Stimulated activated naive CD8-positive, alpha-beta T cell treated with anti-CD3 and anti-CD28 coated beads, Interleukin-15, amount 100 ng/mL, for 72 hours (primary cell): Measurements from ENCODE around the gene ACADS.
A peak's percentile ranks its signal among the peaks of the same experiment; 100 is the strongest.

Source experiments
- ATAC-seq: fragments of 150-1000 bp; cut with Tn5 transposase; 2 replicates; pipeline ENCODE4 v1.10.0; 2021; ENCODE audit warnings: mild to moderate bottlenecking, moderate library complexity
- DNase-seq, 2 donors: peaks; one replicate each; pipeline ENCODE4 v3.0.0; 2021 to 2022
- H3K27ac Mint-ChIP-seq, 2 donors: one replicate each; pipeline ENCODE4 v1.8.0; 2022; ENCODE audit warnings: mild to moderate bottlenecking in 2 of 2, mixed read lengths in 2 of 2, moderate library complexity in 2 of 2
- H3K27me3 Mint-ChIP-seq: one replicate; pipeline ENCODE4 v1.8.0; 2022; ENCODE audit warnings: mixed read lengths
- H3K4me1 Mint-ChIP-seq: one replicate; pipeline ENCODE4 v1.8.0; 2022; ENCODE audit warnings: mild to moderate bottlenecking, mixed read lengths
- H3K4me3 Mint-ChIP-seq, 2 donors: one replicate each; pipeline ENCODE4 v1.8.0; 2022; ENCODE audit warnings: mild to moderate bottlenecking in 2 of 2, mixed read lengths in 2 of 2, moderate library complexity in 1 of 2
- H3K9me3 Mint-ChIP-seq, 2 donors: one replicate each; pipeline ENCODE4 v1.8.0; 2022; ENCODE audit warnings: mixed read lengths in 2 of 2

Gene ACADS

GRCh38 chr12:120735181-120735580 is 9.6 kb downstream of the ACADS start:
- Mint-ChIP-seq H3K9me3 (no peaks in the 10 kb centered on the region), H3K27ac (no peak overlapping the region), H3K27me3 (no peaks in the 10 kb centered on the region), H3K4me1 (no peaks in the 10 kb centered on the region), H3K4me3 (no peak overlapping the region)
- DNase-seq (no peak), ATAC-seq (no peak)

DNA sequence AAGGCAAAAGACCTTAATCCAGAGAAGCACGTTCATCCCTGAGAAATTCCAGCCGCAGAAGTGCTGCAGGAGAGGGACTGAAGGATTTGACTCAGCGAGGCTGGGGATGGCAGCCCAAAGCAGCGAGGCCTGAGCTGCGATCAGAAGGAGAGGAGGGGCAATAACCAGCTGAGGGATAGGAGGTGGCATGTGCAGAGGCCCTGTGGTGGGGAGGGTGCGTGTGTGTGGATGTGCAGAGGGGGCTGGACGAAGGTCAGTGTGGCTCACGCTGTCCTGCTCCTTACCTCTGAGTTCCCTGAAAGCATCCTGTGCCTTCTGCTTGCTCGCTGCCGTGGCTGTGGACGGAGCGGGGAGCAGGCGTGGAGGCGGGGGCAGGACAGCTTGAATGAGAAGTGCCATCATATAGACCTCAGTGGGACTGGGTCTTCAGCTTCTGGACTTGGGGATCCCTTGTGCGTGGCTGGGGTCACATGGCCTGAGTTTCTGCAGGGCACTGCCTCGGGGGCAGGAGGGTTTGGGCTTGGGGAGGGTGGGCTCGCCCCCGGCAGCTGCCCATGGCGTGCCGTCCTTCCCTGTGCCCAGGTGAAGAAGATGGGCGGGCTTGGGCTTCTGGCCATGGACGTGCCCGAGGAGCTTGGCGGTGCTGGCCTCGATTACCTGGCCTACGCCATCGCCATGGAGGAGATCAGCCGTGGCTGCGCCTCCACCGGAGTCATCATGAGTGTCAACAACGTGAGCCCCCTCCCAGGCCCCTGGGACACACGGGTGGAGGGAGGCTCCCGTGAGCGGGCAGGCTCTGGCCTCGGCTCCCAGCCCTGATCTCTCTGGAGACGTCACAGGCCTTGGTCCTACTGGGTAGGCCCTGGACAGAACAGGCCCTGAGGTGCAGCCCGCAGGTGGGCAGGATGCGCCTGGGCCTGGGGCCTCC is 11.0 kb downstream of the ACADS start:
- Mint-ChIP-seq H3K9me3 (no peaks in the 10 kb centered on the region), H3K4me3 (no peak overlapping the region), H3K4me1 (no peaks in the 10 kb centered on the region), H3K27ac (peak overlapping the region in 1 of 2 donors; percentile 1), H3K27me3 (no peaks in the 10 kb centered on the region)
- peak; percentile 27 for ATAC-seq
- DNase-seq = no peak

DNA sequence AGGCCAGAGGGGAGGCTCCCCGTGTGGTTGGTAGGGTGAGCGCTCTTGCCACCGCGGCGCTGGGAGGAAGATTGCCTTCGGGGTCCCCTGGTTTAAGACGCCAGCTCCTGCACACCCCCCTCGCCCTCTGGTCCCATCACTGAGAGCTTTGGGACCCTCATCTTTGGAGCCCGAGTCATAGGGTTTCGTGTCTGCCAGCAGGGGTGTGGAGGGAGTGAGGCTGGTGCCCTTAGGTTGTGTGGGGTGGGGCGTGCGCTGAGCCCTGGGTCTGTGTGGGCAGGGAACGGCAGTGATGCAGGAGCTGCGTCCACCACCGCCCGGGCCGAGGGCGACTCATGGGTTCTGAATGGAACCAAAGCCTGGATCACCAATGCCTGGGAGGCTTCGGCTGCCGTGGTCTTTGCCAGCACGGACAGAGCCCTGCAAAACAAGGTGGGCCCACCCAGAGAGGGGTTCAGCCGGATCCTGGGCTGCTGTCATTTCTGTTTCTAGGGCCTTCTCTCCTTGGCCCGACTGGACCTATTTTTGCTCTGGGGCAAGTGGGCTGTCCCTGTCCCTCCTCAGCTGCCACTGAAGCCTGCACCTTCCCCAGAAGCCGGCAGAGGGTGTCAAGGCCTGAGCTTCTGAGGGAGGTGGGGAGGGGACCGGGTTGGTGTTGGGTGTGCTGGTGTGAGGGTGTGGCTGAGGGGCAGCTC is 12.1 kb downstream of the ACADS start:
- Mint-ChIP-seq H3K27ac (no peak overlapping the region), H3K27me3 (no peaks in the 10 kb centered on the region), H3K4me1 (no peaks in the 10 kb centered on the region), H3K9me3 (no peaks in the 10 kb centered on the region), H3K4me3 (no peak overlapping the region)
- ATAC-seq (no peak), DNase-seq (no peak)

GRCh38 chr12:120738252-120739030 is 12.8 kb downstream of the ACADS start:
- H3K9me3 Mint-ChIP-seq = no peaks in the 10 kb centered on the region
- H3K4me3 Mint-ChIP-seq = no peak overlapping the region
- H3K27ac Mint-ChIP-seq = no peak overlapping the region
- H3K4me1 Mint-ChIP-seq = no peaks in the 10 kb centered on the region
- DNase-seq (no peak), ATAC-seq (no peak)
- H3K27me3 Mint-ChIP-seq = no peaks in the 10 kb centered on the region

- ATAC-seq (no peak), DNase-seq (no peak)
- H3K9me3 Mint-ChIP-seq = no peaks in the 10 kb centered on the region
- H3K27ac Mint-ChIP-seq = no peak overlapping the region
- no peaks in the 10 kb centered on the region for H3K4me1 Mint-ChIP-seq
- no peaks in the 10 kb centered on the region for H3K27me3 Mint-ChIP-seq
- H3K4me3 Mint-ChIP-seq = no peak overlapping the region
Measured at GRCh38 chr12:120739031-120739762, 13.6 kb downstream of the ACADS start.

DNA sequence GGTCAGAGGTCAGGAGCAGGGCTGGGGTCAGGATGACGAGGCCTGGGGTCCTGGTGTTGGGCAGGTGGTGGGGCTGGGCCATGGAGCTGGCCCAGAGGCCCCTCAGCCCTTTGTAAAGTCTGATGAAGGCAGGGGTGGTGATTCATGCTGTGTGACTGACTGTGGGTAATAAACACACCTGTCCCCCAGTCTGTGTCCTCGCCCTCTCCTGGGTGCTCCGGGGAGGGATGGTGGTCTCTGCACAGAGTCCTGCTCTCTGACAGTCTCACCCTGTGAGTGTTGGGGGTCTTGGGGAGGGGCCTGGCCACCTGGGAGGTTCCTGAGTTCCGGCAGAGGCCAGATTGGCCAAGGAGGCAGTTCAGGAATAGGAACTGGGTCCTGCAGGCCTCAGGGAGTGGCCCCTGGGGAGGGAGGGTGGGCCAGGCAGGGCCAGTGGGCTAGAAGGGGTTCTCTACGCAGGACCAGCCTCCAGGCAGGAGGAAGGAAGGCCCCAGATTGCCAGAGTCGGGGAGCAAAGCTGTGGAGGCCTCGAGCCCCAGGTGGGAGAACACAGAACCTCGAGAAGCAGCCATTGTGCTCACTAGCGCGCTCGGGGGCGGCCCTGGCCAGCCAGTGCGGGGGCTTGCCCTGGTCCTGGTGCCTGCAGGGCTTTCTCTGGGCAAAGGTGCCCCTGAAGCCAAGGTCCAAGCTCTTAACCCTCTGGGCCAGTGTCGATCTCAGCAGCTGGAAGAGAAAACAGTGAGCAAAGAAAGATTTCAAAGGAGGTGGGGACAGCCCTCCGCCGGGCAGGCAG is 14.4 kb downstream of the ACADS start:
- ATAC-seq (no peak), DNase-seq (no peak)
- no peaks in the 10 kb centered on the region for H3K9me3 Mint-ChIP-seq
- no peaks in the 10 kb centered on the region for H3K27me3 Mint-ChIP-seq
- H3K4me1 Mint-ChIP-seq = no peaks in the 10 kb centered on the region
- no peak overlapping the region for H3K4me3 Mint-ChIP-seq
- H3K27ac Mint-ChIP-seq = peak overlapping the region in 1 of 2 donors; percentile 78

DNA sequence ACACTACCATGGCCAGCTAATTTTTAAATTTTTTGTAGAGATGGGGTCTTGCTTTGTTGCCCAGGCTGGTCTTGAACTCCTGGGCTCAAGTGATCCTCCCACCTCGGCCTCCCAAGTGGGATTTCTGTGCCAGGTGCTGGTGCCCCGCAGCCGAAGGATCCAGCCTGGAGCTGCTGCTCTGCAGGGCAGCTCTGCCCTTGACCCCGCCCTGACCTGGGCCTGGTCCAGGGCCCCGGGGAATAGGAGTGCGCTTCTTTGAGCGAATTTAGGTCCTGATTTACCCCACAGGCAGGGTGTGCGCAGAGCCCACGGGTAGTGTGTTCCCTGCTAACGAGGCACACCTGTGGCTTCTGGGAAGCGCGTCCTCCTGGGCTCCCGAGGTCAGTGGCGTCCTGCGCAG is 15.2 kb downstream of the ACADS start:
- H3K27ac Mint-ChIP-seq = no peak overlapping the region
- no peaks in the 10 kb centered on the region for H3K27me3 Mint-ChIP-seq
- no peaks in the 10 kb centered on the region for H3K4me1 Mint-ChIP-seq
- H3K4me3 Mint-ChIP-seq = no peak overlapping the region
- DNase-seq (no peak), ATAC-seq (no peak)
- H3K9me3 Mint-ChIP-seq = no peaks in the 10 kb centered on the region

DNA sequence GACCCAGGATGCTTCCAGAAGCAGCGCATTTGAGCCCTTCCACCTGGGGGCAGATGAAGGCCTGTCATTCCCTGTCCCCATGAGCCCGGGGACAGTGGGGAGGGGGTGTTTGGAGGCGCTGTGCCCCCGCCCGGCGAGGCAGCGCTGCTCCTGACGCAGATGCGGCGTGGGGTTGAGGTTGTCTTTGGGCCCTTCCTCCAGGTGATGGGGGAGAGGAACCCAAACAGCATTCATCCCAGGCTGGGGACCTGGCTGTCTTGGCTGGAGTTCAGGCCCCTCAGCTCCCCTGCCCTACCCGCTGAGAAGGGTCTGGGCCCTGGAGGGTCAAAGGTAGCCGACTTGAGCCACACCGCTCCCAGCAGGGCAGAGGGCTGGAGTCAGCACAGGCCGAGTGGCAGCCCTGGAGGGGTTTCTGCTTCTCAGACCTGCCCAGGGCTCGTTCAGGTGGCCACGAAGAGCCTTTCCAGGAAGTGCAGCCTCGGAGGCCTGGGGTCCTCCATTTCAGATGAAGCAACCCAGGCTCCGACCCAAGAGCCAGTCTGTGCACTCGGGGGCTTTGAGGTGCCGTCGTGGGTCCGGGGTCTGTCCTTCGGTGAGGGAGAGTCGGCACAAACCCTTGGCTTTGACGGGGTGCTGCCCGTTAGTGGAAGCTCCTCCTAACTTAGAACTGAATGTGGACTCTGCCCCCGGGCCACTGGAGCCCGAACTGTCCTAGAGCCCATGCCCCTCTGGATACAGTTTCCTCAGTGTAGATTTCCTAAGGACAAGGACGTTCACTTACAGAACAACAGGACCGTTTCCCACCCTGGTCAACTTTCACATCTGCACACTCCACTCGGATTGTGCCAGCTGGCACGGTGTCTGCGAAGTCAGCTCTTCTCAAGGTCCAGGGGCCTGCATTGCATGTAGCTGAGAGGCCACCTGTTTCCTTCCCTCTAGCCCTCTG is 16.1 kb downstream of the ACADS start:
- Mint-ChIP-seq H3K4me3 (no peak overlapping the region), H3K4me1 (no peaks in the 10 kb centered on the region), H3K27ac (no peak overlapping the region), H3K9me3 (no peaks in the 10 kb centered on the region), H3K27me3 (no peaks in the 10 kb centered on the region)
- ATAC-seq (no peak), DNase-seq (no peak)

GRCh38 chr12:120744922-120745493 is 19.4 kb downstream of the ACADS start:
- Mint-ChIP-seq H3K27me3 (no peaks in the 10 kb centered on the region), H3K4me1 (no peaks in the 10 kb centered on the region), H3K27ac (no peak overlapping the region), H3K4me3 (no peak overlapping the region), H3K9me3 (no peaks in the 10 kb centered on the region)
- DNase-seq (no peak), ATAC-seq (no peak)

DNA sequence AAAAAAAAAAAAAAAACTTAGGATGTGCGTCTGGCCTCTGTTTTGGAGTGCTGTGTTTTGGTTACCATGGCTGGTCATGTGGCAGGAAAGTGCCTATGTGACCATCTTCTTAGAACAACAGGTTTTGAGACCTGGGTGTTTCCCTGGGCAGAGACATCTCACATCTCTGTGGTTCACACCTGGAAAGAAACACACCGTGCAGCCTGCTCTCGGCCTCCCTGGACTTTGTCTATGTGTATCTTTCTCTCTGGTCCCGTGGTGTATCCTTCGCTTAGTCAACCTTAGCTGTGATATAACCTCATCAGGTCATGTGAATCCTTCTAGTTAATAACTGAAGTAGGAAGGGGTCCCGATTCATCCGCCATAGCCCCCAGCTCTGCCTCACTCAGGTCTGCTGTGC is 22.6 kb downstream of the ACADS start:
- ATAC-seq (no peak), DNase-seq (no peak)
- H3K27me3 Mint-ChIP-seq = peaks cover 8% of the 10 kb centered on the region
- no peaks in the 10 kb centered on the region for H3K9me3 Mint-ChIP-seq
- no peak overlapping the region for H3K4me3 Mint-ChIP-seq
- peaks cover under 1% of the 10 kb centered on the region for H3K4me1 Mint-ChIP-seq
- no peak overlapping the region for H3K27ac Mint-ChIP-seq

DNA sequence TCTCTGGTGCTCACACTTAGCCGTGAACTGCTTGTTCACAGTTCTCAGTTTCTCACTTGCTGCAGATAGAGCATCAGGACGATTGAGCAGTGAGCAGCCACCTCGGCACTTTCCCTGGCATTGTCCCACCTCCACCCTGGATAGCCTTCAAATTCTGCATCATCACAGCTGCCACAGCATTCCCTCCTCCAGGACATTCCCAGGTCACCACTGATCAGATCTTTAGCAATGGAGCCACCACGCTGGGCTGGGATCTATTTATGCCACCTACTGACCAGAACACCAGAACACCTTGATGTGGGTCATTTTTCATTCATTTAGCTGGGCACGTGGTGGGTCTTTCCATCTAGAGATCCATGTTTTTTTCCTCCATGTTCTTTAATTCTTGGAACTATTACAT is 23.6 kb downstream of the ACADS start:
- peaks cover 0 to 5% of the 10 kb centered on the region in 2 donors for H3K9me3 Mint-ChIP-seq
- no peak overlapping the region for H3K27ac Mint-ChIP-seq

GRCh38 chr12:120750806-120751205 is 25.2 kb downstream of the ACADS start:
- DNase-seq = no peak

More for the DNA sequence above, 23.6 kb downstream of the ACADS start:
- H3K27me3 Mint-ChIP-seq = peaks cover 8% of the 10 kb centered on the region
- no peak overlapping the region for H3K4me3 Mint-ChIP-seq
- ATAC-seq = no peak
- peaks cover 4% of the 10 kb centered on the region for H3K4me1 Mint-ChIP-seq
- no peak for DNase-seq

DNA sequence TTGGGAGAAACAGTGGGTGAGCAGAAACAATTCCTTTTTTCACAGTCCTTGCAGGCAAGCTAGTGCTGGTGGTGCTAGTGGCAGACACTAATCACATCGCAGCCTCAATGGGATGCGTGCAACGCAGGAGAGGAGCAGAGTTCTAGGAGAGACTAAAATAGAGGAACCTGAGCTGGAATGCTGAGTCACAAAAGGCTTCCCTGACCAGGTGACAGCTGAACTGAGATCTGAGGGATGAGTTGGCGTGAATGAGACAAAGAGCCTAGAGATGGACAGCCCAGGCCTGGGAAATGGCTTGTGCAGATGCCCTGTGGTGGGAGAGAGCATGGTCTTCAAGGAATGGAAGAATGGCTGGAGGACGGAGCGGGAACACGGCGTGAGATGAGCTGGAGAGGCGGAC is 25.8 kb downstream of the ACADS start:
- Mint-ChIP-seq H3K27ac (no peak overlapping the region), H3K4me1 (peaks cover 4% of the 10 kb centered on the region), H3K4me3 (no peak overlapping the region), H3K9me3 (peaks cover 5 to 9% of the 10 kb centered on the region in 2 donors), H3K27me3 (peaks cover 8% of the 10 kb centered on the region)
- ATAC-seq = no peak
- DNase-seq = no peak

More at GRCh38 chr12:120750806-120751205, 25.2 kb downstream of the ACADS start:
- Mint-ChIP-seq H3K4me1 (peaks cover 4% of the 10 kb centered on the region), H3K9me3 (peaks cover 5 to 9% of the 10 kb centered on the region in 2 donors), H3K27ac (no peak overlapping the region), H3K27me3 (peaks cover 8% of the 10 kb centered on the region), H3K4me3 (no peak overlapping the region)
- no peak for ATAC-seq
